A673 (cell line): Measurements from ENCODE around the gene TXNL4B. TPM values are rescaled to one million over a fixed set of nuclear protein-coding genes. Genes with fewer than 3 reads are reported as not detected.

Experiments used
- BruUV-seq: library from RNA; stranded (reverse); fragments of 400-500 nt; replicated peaks from 2 replicates; lab custom pipeline; 2021; lab: Mats Ljungman, UMichigan
- CTCF ChIA-PET: fragments of 300-600 bp; sonication (Branson Sonifier 250); formaldehyde crosslinking; loops from one replicate; lab custom pipeline; 2022; ENCODE audit warnings: antibody characterized with exemption; lab: Charles Lee
- POLR2A ChIA-PET: fragments of 300-600 bp; sonication (Branson Sonifier 250); formaldehyde crosslinking; loops from one replicate; lab custom pipeline; 2022; ENCODE audit warnings: antibody characterized with exemption; ENCODE audit not compliant: low non-redundant PET; lab: Charles Lee
- DNase-seq: peaks from one replicate; pipeline ENCODE4 v3.0.0-alpha.2; 2015; ENCODE audit warnings: low spot score
- H3K27ac ChIP-seq: fragments of 200-600 bp; sonication (generic); 2 replicates; pipeline ENCODE4 v1.5.1; 2016; ENCODE audit warnings: mixed run types, low read depth, mild to moderate bottlenecking, mixed read lengths, antibody characterized with exemption, low read length; ENCODE audit not compliant: poor library complexity, severe bottlenecking
- H3K27me3 ChIP-seq: fragments of 200-600 bp; sonication (generic); replicated peaks from 2 replicates; pipeline ENCODE4 v1.6.1; 2017; ENCODE audit warnings: mixed run types, low read depth, mild to moderate bottlenecking, mixed read lengths, antibody characterized with exemption, low read length; ENCODE audit not compliant: insufficient read depth, poor library complexity
- H3K36me3 ChIP-seq: fragments of 200-600 bp; sonication (generic); 2 replicates; pipeline ENCODE4 v1.6.1; 2016; ENCODE audit warnings: mixed run types, mild to moderate bottlenecking, mixed read lengths, antibody characterized with exemption, low read length; ENCODE audit not compliant: insufficient read depth, poor library complexity, severe bottlenecking
- H3K4me1 ChIP-seq: fragments of 200-600 bp; sonication (generic); 2 replicates; pipeline ENCODE4 v1.6.1; 2017; ENCODE audit warnings: mixed run types, mild to moderate bottlenecking, mixed read lengths, antibody characterized with exemption, low read length; ENCODE audit not compliant: insufficient read depth, poor library complexity, severe bottlenecking
- H3K4me3 ChIP-seq: fragments of 200-600 bp; sonication (generic); 2 replicates; pipeline ENCODE4 v1.5.1; 2016; ENCODE audit warnings: low read depth, mixed run types, mild to moderate bottlenecking, mixed read lengths, low read length; ENCODE audit not compliant: poor library complexity, severe bottlenecking
- H3K9me3 ChIP-seq: fragments of 200-600 bp; sonication (generic); 2 replicates; pipeline ENCODE4 v1.6.1; 2016; ENCODE audit warnings: mixed run types, low read depth, mild to moderate bottlenecking, mixed read lengths, antibody characterized with exemption, low read length; ENCODE audit not compliant: poor library complexity, severe bottlenecking
- CTCF ChIP-seq: fragments of 300-800, 200-600 bp; sonication (generic); conservative IDR thresholded peaks from 2 replicates; pipeline ENCODE4 v1.5.1; 2017; ENCODE audit warnings: low read depth, mild to moderate bottlenecking, antibody characterized with exemption, low read length, moderate library complexity, mixed read lengths
- EZH2 ChIP-seq: fragments of 200-600 bp; sonication (generic); IDR thresholded peaks from 2 replicates; pipeline ENCODE4 v1.6.1; 2017; ENCODE audit warnings: borderline replicate concordance, low read depth, mild to moderate bottlenecking, mixed read lengths, antibody characterized with exemption, low read length; ENCODE audit not compliant: poor library complexity, severe bottlenecking
- intact Hi-C: fragments of 100-400 bp; cut with micrococcal nuclease; formaldehyde crosslinking; loops from one replicate; pipeline ENCODE4 v1.10.0; 2022; ENCODE audit not compliant: unreplicated experiment
- total RNA-seq: library from RNA; stranded (reverse); gene quantifications from 2 replicates; pipeline ENCODE4 v1.2.3, GENCODE V29; 2021

The TXNL4B gene
- total RNA-seq, 1 experiment from 2014 or later = 15.8 TPM

- peaks cover 6% of the 10 kb centered on the region for H3K4me1 ChIP-seq
- H3K27me3 ChIP-seq = no peaks in the 10 kb centered on the region
- CTCF ChIA-PET = no interaction called here
- intact Hi-C loops = no loop called here
- H3K4me3 ChIP-seq = no peak overlapping the region
- no TSS peak for BruUV-seq
- H3K27ac ChIP-seq = no peak overlapping the region
- no peaks in the 10 kb centered on the region for H3K9me3 ChIP-seq
- no peak for DNase-seq
- POLR2A ChIA-PET = no interaction called here
- H3K36me3 ChIP-seq = peaks cover 89% of the 10 kb centered on the region
- TF ChIP-seq EZH2 (no peak), CTCF (no peak)
Measured at GRCh38 chr16:72107371-72107770, 14.0 kb upstream of the TXNL4B start.

GRCh38 chr16:72105978-72106377 is 12.6 kb upstream of the TXNL4B start:
- Histone ChIP-seq H3K4me3 (no peak overlapping the region), H3K9me3 (no peaks in the 10 kb centered on the region), H3K27me3 (no peaks in the 10 kb centered on the region), H3K27ac (no peak overlapping the region), H3K4me1 (no peaks in the 10 kb centered on the region), H3K36me3 (peaks cover 92% of the 10 kb centered on the region)
- BruUV-seq = no TSS peak
- intact Hi-C loops = no loop called here
- POLR2A ChIA-PET = no interaction called here
- CTCF ChIA-PET = no interaction called here
- DNase-seq = no peak
- TF ChIP-seq EZH2 = no peak
- TF ChIP-seq CTCF = no peak

- TF ChIP-seq CTCF (no peak), EZH2 (no peak)
- Histone ChIP-seq H3K27ac (no peak overlapping the region), H3K27me3 (no peaks in the 10 kb centered on the region), H3K4me1 (no peaks in the 10 kb centered on the region), H3K4me3 (no peak overlapping the region), H3K36me3 (peaks cover 98% of the 10 kb centered on the region), H3K9me3 (no peaks in the 10 kb centered on the region)
- ChIA-PET CTCF (no interaction called here), POLR2A (no interaction called here)
- intact Hi-C loops = no loop called here
- BruUV-seq = no TSS peak
- no peak for DNase-seq
Measured at GRCh38 chr16:72104905-72105304, 11.5 kb upstream of the TXNL4B start.
